T1000 (cell line): Measurements from ENCODE around the gene KLHL26.
"Not testable (repeated sequence)": the region's sequence is repeated elsewhere in the genome, so short reads cannot be mapped to it uniquely, and the experiment has no call there.

Experiments
- DNase-seq: peaks from one replicate; lab custom pipeline; 2025; ENCODE audit warnings: mixed read lengths; lab: John Stamatoyannopoulos, UW

The KLHL26 gene, protein sequence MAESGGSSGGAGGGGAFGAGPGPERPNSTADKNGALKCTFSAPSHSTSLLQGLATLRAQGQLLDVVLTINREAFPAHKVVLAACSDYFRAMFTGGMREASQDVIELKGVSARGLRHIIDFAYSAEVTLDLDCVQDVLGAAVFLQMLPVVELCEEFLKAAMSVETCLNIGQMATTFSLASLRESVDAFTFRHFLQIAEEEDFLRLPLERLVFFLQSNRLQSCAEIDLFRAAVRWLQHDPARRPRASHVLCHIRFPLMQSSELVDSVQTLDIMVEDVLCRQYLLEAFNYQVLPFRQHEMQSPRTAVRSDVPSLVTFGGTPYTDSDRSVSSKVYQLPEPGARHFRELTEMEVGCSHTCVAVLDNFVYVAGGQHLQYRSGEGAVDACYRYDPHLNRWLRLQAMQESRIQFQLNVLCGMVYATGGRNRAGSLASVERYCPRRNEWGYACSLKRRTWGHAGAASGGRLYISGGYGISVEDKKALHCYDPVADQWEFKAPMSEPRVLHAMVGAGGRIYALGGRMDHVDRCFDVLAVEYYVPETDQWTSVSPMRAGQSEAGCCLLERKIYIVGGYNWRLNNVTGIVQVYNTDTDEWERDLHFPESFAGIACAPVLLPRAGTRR

DNA sequence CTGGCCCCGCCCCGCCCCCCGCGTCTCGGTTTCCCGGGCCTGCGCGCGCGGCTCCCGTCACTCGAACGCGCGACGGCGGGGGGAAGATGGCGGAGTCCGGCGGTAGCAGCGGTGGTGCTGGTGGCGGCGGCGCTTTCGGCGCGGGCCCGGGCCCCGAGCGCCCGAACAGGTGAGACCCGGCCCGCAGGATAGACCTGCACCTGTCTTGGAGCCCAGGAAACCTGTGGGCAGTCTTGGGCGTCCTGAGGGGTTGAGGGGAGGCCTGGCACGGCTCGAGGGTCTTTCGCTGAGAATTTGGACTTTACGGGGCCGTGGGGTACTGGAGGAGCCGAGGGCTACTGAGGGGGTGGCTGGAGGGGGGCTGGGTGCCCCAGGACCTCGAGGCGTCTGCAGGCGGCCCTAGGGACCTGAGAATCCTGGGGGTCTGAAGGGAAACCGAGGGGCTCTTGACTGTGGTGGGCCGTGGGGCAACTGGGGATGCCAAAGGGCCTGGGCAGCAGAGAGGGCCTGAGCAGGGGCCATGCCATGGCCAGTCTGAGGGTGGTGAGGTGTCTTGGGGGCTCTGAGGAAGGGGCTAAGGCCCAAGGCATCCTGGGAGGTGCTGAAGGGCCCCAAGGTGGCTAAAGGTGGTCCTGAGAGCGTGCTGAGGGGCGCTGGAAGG lies at the start of gene KLHL26:
Gene KLHL26, plus strand, starts transcription at position 60 of the 661 bp plus-strand sequence. Its CDS starts 27 bp downstream, at position 87.
- DNase-seq: no peak

DNA sequence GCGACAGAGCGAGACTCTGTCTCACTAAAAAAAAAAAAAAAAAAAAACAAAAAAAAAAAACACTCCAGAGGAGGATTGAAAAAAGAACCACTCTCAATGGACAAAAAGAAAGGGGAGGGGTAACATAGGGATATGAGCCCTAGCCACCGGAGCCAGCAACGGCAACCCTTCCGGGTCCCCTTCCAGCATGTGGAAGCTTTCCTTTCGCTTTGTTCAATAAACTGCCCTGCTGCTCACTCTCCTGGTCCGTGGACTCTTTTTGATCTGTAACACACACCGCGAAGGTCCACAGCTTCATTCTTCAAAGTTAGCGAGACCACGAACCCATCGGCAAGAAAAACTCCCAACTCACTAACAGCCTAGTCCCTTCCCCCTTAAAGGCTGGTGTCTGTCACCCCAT lies 49.3 kb upstream of the KLHL26 start:
- no peak for DNase-seq

DNA sequence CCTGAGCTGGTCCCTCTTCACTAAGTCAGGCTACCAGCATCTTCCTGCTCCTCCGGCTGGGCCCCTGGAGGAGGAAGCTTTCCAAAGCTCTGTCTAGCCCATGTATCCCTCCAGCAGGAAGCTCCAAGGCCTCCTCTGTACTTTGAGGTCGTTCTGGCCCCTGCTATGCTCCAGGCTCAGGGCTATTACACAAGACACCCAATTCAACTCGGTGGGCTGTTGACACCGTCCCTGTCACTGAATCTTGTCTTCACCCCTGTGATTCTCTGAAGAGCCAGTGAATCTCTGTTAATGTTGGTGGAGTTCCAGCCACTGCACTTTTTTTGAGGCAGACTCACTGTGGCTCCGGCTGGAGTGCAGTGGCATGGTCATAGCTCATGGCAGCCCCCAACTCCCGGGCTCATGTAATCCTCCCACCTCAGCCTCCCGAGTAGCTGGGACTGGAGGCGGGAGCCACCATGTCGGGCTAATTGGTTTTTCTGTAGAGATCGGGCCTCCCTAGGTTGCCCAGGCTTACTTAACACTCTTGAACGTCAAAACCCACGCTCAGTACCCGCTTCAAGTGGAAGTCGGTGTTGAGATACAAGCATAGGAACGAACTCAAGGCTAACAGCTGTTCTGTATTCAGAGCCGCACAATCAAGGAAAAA lies 48.7 kb upstream of the KLHL26 start:
- DNase-seq: no peak

DNA sequence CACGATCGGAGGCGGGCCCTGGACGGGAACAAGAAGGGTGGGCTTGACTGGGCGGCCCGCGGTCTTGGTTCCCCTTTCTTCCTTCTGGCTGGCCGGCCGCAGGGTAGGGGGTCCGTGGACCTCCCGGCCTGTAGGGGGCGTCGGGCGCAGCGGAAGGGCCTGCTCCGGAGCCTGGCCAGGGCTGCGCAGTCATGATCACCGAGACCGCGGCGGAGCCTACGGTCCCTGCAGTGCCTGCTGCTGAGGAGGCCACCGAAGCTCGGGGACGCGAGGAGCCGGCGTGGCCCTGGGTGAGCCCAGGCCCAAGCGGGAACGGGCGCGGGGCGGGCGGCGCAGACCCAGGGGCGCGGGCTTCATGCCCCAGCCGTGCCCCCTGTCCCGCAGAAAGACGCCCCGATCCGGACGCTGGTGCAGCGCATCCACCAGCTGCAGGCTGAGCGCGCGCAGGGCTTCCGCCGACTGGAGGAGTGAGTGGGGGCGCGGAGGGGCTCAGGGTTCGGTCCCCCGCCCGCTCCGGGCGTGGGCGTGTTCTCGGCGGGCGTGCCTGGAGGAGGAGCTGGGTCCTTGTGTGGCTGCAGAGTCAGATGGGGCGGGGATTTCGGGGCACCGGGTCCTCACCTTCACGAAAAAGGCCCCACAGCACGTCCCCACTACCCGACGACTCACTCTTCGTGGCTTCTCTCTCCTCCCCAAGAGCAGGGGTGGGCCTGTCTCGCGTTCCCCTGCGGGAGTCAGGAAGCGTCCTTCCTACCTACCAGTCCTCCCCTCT lies 48.0 kb upstream of the KLHL26 start, which contains the start of gene REX1BD:
Gene REX1BD, plus strand, starts transcription at position 188 of the 769 bp plus-strand sequence. Its CDS starts 4 bp downstream, at position 192.
- peak; percentile 63 for DNase-seq

DNA sequence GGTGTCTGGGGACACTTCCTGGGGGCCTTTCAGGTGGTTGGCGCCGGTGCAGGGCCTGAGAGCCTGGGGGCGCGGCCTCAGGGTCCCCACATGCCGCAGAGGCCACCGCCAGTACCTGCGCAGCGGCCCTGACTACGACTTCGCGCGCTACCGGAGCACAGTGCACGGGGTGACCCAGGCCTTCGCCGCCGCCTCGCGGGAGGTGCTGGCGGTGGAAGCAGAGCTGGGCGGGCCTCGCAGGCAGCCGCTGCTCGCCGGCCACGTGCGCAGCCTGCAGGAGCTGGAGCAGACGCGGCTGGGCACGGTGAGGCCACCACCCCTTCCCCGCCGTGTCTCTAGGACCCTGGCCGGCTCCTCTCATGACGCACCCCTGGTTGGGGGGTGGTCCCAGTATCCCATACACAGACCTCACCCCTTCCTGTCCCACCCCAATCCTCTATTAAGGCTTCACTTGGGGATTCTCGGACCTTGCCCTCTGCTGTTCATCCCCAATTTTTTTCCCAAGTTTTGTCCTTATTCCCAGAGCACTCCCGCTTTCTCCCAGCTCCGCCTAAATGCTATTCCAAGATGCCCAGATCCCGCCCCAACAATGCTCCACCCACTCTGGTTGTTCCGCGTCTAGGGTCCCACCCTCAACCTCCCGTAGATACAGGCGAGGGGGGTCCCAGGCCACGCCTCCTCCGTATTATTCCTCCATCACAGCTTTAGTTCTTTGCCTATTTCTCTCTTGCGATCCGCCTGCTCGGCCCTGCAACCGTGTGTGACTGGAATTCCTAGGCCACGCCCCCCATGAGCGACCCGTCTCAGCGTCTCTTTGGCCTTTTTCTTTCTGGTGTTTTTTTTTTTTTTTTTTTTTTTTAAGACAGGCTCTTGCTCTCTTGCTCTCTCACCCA lies 47.2 kb upstream of the KLHL26 start:
- DNase-seq: peak; percentile 24

DNA sequence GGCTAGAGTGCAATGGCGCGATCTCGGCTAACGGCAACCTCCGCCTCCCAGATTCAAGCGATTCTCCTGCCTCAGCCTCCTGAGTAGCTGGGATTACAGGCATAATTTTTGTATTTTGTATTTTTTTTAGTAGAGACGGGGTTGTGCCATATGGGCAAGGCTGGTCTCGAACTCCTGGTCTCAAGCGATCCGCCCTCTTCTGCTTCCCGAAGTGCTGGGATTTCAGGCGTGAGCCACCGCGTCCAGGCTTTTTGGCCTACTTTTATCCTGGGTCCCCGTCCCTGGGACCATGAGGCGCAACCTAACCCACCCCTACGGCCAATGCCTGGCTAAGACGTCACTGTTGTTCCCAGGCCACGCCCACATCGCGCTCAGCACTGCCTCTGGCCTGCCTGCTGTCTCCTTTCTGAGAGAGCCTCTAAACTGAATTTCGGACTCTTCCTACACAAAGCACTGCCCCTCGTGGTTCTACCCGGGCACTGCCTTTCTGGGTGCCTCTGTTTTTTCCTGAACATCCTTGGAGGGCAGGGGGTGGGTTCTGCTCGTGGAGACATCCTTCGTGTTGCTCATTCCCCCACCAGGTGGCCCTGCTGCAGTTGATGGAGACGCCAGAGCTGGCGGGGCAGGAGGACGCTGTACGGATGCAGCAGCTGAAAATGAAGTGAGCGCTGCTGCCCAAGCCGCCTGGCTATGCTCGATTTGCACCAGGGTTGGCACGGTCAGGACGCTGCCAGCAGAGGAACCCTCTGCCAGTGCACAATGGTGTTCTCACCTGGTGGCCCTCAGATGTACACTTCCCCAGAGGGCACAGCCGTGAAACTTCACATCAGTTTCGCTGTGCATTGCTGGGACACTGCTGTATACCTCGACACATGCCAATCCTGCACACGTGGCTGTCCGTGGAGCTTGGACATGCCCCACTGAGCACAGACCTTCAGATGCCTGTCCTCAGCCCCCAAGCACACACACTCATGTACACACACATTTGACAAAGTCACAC lies 46.3 kb upstream of the KLHL26 start:
- DNase-seq: peak; percentile 64

DNA sequence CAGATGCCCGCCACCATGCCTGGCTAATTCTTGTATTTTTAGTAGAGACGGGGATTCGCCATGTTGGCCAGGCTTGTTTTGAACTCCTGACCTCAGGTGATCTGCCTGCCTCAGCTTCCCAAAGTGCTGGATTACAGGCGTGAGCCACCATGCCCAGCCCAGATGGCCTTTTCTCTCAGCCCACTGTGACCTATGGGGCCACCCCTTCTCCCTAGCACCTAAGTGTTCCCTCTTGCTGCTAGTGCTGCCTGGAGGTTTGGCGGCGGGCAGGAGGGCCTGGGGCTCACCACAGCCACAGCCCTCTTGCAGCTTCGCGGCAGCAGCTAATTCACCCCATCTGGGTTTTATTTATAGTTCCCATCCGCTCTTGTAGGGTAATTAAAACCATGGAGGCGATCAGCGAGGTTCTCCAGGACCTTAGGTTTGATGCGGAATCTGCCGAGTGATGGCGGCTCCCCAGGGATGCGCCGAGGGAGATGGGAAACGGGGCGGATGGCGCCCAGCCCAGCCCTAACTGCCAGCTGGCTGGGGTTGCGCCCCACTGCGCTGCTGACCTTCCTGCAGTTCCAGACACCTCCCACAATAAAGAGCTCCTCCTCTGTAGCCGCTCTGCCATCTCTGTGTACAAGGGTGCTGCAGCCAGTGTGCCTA lies 45.0 kb upstream of the KLHL26 start:
- DNase-seq: no peak

DNA sequence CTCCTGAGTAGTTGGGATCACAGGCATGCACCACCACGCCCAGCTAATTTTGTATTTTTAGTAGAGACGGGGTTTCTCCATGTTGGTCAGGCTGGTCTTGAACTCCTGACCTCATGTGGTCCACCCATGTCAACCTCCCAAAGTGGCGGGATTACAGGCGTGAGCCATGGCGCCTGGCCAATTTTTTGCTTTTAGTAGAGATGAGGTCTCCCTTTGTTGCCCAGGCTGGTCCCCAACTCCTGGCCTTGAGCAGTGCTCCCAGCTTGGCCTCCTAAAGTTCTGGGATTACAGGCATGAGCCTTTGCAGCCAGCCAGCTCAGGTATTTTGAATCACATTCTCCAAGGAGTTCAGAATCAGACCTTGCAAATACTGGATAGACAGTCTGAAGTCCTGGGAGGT lies 44.1 kb upstream of the KLHL26 start:
- DNase-seq: not testable (repeated sequence)

DNA sequence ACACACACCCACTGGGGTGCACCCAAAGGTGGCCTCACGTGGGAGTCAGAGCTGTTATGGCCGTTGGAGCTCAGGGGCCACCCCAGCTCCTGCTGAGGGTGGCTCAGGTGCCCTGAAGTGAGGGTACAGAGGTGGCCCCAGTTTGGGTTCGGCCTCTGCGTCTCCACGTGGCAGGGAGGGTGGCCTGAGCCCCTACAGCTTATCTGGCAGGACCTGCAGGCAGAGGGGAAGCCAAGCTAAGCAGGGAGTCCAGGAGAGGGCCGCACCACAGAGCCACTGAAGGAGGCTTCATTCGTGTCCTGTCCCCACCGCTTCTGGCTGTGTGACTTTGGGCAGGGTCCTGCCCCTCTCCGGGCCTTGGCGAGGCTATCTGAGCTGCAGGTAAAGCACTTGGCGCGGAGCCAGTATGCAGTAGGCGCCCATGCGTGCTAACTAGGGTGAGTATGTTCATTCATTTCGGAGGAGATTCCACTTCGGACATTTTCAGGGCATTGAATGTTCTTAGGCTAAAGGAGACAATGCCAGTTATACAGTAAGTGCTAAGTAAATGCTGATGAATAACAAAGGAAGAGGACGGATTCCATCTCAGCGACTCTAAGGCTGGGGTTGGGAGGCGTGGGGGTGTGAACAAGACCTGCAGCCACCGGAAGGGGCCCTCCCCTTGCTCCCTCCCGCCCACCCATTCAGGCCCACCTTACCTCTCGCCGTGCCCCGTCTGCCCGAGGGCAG lies 43.3 kb upstream of the KLHL26 start:
- no peak for DNase-seq

DNA sequence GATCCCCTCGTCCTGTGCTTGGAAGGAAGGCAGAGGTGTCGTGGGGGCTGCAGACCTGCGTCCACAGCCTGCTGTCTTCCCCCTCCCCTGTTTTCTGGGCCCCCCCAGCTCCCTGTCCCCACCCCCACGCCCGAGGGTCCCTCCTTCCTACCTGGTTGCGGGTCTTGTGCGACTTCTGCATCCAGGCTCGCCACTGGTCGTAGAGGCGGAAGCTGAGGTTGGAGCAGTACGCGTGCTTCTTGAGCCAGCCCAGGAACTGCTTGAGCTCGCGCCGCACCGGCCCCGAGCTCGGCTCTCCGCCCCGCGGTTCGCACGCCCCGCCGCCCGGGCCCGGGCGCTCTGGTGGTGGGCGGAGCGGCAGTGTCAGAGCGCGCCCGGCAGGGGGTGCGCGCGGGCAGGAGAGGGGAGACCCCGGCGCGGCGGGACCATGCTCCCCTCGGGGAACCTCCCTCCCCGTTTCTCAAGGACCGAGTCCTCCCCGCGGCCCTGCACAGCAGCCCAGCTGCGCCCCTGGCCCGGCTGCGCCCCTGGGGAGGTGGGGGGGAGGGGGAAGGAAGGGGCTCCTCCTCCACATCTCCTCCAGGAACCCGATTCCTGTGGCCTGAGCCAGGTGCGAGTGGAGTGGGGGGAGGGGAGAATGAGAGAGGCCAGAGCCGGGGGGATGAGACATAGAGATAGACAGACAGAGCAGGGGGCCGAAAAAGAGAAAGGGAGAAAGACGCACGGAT lies 42.6 kb upstream of the KLHL26 start:
- peak; percentile 41 for DNase-seq

DNA sequence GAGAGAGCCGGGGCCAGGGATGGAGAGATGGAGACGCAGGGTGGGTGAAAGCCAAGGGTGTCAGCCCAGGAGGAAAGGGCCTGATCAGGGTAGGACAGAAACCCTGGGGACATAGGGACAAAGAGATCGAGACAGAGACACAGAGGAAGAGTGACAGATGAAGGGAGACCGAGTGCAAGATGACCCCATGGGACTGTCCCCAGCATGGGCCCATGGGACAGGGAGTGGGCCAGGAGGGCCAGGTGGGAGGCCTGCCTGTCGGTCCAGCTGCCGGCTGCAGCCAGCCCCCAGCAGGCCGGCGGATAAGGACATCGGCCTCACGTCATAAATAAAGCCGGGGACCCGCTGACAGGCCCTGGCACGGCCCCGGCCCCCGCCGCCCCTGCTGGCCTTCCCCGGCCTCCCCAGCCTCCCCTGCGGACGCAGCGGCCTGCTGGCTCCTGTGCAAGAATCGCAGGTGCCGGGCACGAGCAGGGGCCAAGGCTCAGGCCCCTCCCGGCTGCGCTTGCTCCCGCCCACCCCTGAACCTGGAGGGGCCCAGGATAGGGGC lies 41.9 kb upstream of the KLHL26 start:
- DNase-seq: no peak

DNA sequence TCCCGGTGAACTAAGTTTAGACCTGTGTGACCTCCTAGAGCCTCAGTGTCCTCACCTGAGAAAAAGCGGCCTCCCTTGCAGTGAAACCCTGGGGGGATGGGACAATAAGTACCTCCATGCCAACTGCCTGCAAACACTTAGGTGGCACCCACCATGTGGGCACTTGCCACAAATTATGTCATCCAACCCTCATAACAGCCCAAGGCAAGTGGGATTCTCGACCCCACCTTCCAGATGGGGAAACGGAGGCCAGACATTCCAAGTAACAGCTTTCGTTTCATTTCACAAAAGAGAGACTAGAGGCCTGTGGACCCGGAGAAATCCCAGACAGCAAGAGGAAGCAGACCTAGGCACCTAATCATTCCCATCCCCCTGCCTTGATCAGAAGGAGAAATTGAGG lies 41.4 kb upstream of the KLHL26 start:
- DNase-seq: no peak

DNA sequence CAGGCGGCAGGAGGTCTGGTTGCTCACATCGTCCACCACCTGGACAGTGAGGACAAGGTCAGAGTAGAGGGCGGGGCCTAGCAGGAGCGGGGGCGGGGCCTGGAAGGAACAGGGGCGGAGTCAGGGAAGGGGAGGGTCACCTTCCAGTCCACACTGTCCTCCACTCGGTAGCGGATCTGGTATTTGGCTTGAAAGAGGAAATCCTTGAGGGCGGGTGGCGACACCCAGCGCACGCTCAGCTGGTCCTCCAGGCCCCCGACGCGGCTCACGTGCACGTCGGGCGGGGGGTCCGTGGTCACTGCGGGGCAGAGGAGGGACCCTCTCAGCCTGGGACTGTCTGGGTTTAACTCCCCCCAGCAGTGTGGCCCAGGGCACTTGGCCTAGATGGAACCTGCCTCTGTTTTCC lies 40.1 kb upstream of the KLHL26 start:
- DNase-seq: no peak

DNA sequence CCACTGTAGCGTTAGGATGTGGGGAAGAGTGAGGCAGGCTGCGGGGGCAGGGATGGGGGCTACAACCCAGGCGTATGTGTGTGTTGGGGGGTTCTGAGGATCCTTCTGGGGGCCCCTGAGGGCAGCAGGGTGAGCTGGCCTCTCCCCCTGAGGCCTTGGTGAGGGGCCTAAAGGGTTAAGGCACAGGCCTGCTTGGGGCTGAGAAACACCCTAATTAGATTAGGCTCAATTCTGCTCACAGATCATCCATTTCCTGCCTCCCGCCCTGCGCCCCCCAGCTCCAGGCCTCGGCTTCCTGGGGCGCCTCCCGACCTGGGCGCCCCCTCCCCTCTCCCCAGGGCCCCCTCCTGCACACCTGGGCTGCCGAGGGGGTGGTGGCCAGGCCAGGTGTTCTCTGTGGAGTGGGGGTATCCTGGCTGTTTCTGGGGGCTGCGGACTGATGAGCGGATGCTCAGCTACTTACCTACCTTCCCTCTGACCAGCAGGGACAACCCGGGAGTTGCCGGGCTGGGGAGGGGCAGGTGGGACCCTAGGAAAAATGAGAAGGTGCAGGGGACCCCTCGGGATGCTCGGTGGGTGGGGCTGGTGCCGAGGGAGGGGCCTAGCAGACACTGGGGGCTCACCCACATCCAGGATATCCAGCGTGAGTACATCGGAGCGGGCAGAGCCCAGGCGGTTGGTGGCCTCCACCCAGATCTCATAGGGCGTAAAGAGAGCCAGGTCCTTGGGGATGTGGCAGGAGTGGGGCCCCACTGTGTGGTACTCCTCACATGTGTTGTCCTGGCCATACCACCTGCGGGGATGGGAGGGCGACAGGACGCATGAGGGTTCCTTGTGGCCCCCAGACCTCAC lies 38.8 kb upstream of the KLHL26 start:
- no peak for DNase-seq

DNA sequence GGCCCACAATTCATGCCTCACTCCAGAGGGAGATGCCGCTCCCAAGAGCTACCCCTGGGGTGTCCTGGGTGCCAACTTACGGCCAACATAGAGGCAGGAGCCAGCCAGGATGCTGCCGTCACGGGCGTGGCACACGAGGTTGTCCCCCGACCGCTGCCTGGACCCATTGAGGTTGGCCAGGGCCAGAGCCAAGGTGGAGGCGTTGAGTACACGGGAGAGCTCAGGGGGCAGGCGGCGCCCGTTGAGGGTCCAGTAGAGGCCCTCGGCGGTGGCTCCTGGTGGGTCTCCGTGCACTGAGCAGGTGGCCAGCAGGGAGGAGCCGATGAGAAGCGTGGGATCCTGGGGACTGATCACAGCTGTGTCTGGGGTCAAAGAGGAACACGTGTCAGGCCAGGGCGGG lies 37.3 kb upstream of the KLHL26 start:
- no peak for DNase-seq
